Chondrocyte (in vitro differentiated cells): ENCODE results near the gene PSMD14. TPM values are rescaled to one million over a fixed set of nuclear protein-coding genes. Genes with fewer than 3 reads are reported as not detected.

ENCODE experiments used
- DNase-seq: peaks from one replicate; pipeline ENCODE4 v3.0.0; 2021; ENCODE audit warnings: mixed read lengths, low spot score
- H3K27ac Mint-ChIP-seq: one replicate; pipeline ENCODE4 v1.8.0; 2021; ENCODE audit warnings: mild to moderate bottlenecking, moderate library complexity, mixed read lengths; ENCODE audit not compliant: unreplicated experiment
- H3K27me3 Mint-ChIP-seq: 2 replicates; pipeline ENCODE4 v1.8.0; 2021; ENCODE audit warnings: low read depth, mixed read lengths
- H3K36me3 Mint-ChIP-seq: 2 replicates; pipeline ENCODE4 v1.8.0; 2021; ENCODE audit warnings: low read depth, mixed read lengths
- H3K4me1 Mint-ChIP-seq: 2 replicates; pipeline ENCODE4 v1.8.0; 2021; ENCODE audit warnings: low read depth, mild to moderate bottlenecking, mixed read lengths
- H3K4me3 Mint-ChIP-seq: one replicate; pipeline ENCODE4 v1.8.0; 2021; ENCODE audit warnings: mild to moderate bottlenecking, moderate library complexity, mixed read lengths; ENCODE audit not compliant: unreplicated experiment
- H3K9me3 Mint-ChIP-seq: 2 replicates; pipeline ENCODE4 v1.8.0; 2021; ENCODE audit warnings: low read depth, mixed read lengths
- CTCF ChIP-seq: fragments of 200-600 bp; sonication (generic); IDR thresholded peaks from 2 replicates; pipeline ENCODE4 v1.5.0; 2021; ENCODE audit warnings: antibody characterized with exemption, mild to moderate bottlenecking, moderate library complexity
- total RNA-seq: library from RNA; stranded (reverse); gene quantifications from 3 replicates; pipeline ENCODE4 v1.2.1, GENCODE V29; 2021

Gene PSMD14
- total RNA-seq, 1 donor from 2014 or later = 48.5 TPM

GRCh38 chr2:161373942-161374341, 65.7 kb downstream of the PSMD14 start:
- TF ChIP-seq CTCF = no peak
- H3K36me3 Mint-ChIP-seq = peaks cover 10% of the 10 kb centered on the region
- H3K27me3 Mint-ChIP-seq = no peaks in the 10 kb centered on the region
- no peaks in the 10 kb centered on the region for H3K9me3 Mint-ChIP-seq
- no peak overlapping the region for H3K4me3 Mint-ChIP-seq
- DNase-seq = no peak
- no peak overlapping the region for H3K27ac Mint-ChIP-seq
- peaks cover 4% of the 10 kb centered on the region for H3K4me1 Mint-ChIP-seq

- no peak overlapping the region for H3K27ac Mint-ChIP-seq
- H3K4me3 Mint-ChIP-seq = no peak overlapping the region
- H3K4me1 Mint-ChIP-seq = peaks cover 1% of the 10 kb centered on the region
- no peaks in the 10 kb centered on the region for H3K27me3 Mint-ChIP-seq
- H3K36me3 Mint-ChIP-seq = peaks cover 10% of the 10 kb centered on the region
- H3K9me3 Mint-ChIP-seq = no peaks in the 10 kb centered on the region
- no peak for DNase-seq
- no peak for TF ChIP-seq CTCF
Observed at GRCh38 chr2:161374446-161374845, 66.2 kb downstream of the PSMD14 start.

GRCh38 chr2:161379740-161380139, 71.5 kb downstream of the PSMD14 start:
- no peak for TF ChIP-seq CTCF
- Mint-ChIP-seq H3K9me3 (no peaks in the 10 kb centered on the region), H3K4me1 (peaks cover 2% of the 10 kb centered on the region), H3K4me3 (no peak overlapping the region), H3K27ac (no peak overlapping the region), H3K36me3 (peaks cover 3% of the 10 kb centered on the region), H3K27me3 (no peaks in the 10 kb centered on the region)
- no peak for DNase-seq

- Mint-ChIP-seq H3K27ac (no peak overlapping the region), H3K4me3 (no peak overlapping the region), H3K27me3 (no peaks in the 10 kb centered on the region), H3K9me3 (no peaks in the 10 kb centered on the region), H3K4me1 (peaks cover 2% of the 10 kb centered on the region), H3K36me3 (peaks cover 6% of the 10 kb centered on the region)
- DNase-seq = no peak
- TF ChIP-seq CTCF = no peak
Observed at GRCh38 chr2:161381546-161381945, 73.3 kb downstream of the PSMD14 start.

GRCh38 chr2:161382747-161383146, 74.5 kb downstream of the PSMD14 start:
- no peaks in the 10 kb centered on the region for H3K9me3 Mint-ChIP-seq
- H3K4me3 Mint-ChIP-seq = no peak overlapping the region
- H3K36me3 Mint-ChIP-seq = peaks cover 4% of the 10 kb centered on the region
- H3K27ac Mint-ChIP-seq = no peak overlapping the region
- H3K27me3 Mint-ChIP-seq = no peaks in the 10 kb centered on the region
- DNase-seq = no peak
- no peak for TF ChIP-seq CTCF
- H3K4me1 Mint-ChIP-seq = peaks cover 2% of the 10 kb centered on the region
